Left lung (tissue), 10 donors: ENCODE data around the gene KIF16B. TPM values are rescaled to one million over a fixed set of nuclear protein-coding genes. Genes with fewer than 3 reads are reported as not detected.
A peak's percentile ranks its signal among the peaks of the same experiment; 100 is the strongest.

Experiments used
- ATAC-seq: fragments of 200-7000 bp; cut with Tn5 transposase; one replicate; pipeline ENCODE4 v1.9.1; 2020; ENCODE audit warnings: moderate library complexity
- DNase-seq, 4 donors: peaks; one replicate each; pipeline ENCODE4 v3.0.0-alpha.2; 2013 to 2020
- H3K27ac ChIP-seq, 2 donors: fragments of 200-600 bp; sonication (generic) in 1 of 2; one replicate each; pipeline versions ENCODE4 v1.5.0 to v1.8.0; 2020 to 2021
- H3K27me3 ChIP-seq, 2 donors: fragments of 200-600 bp; sonication (generic) in 1 of 2; one replicate each; pipeline versions ENCODE4 v1.5.0 to v1.8.0; 2020 to 2021
- H3K36me3 ChIP-seq, 2 donors: fragments of 200-600 bp; sonication (generic) in 1 of 2; one replicate each; pipeline versions ENCODE4 v1.5.0 to v1.8.0; 2020 to 2021
- H3K4me1 ChIP-seq, 2 donors: fragments of 200-600 bp; one replicate each; pipeline ENCODE4 v1.8.0; 2021
- H3K4me3 ChIP-seq, 2 donors: fragments of 200-600 bp; sonication (generic) in 1 of 2; one replicate each; pipeline versions ENCODE4 v1.5.0 to v1.8.0; 2020 to 2021; ENCODE audit warnings: mild to moderate bottlenecking in 1 of 2
- H3K9me3 ChIP-seq, 2 donors: fragments of 200-600 bp; sonication (generic) in 1 of 2; one replicate each; pipeline versions ENCODE4 v1.5.0 to v1.8.0; 2020 to 2021
- intact Hi-C, 2 donors: fragments of 100-400 bp; cut with DNase I; formaldehyde crosslinking; loops; one replicate each; pipeline versions ENCODE4 v1.11.2 to v1.14.2; 2022
- polyA plus RNA-seq, 6 donors: library from polyadenylated mRNA; unstranded; fragments of 120-200 nt; gene quantifications; one replicate each; pipeline ENCODE4 v1.2.1, GENCODE V29; 2013; ENCODE audit not compliant: insufficient read length in 6 of 6
- total RNA-seq, 2 donors: library from RNA; stranded (reverse); fragmentation: NEBNext Ultra II Directional; extraction: Animal tissue kit (Norgen Biotek cat#: 25700); gene quantifications; one replicate each; pipeline ENCODE4 v1.2.1, GENCODE V29; 2021
- TF ChIP-seq, protein P1 (sequence below), 2 donors: fragments of 200-600 bp; sonication (generic) in 1 of 2; IDR thresholded peaks; one replicate each; pipeline versions ENCODE4 v1.5.0 to v1.8.0; 2021; ENCODE audit warnings: antibody characterized with exemption in 2 of 2
- donor health status: DM: no; HTN: yes; CAD: no.
- donor health status: DM: no; HTN: no; CAD: no.

The KIF16B gene
- total and polyA plus RNA-seq, 8 donors, result 9.1 to 23.8 (median 12.8) TPM

DNA sequence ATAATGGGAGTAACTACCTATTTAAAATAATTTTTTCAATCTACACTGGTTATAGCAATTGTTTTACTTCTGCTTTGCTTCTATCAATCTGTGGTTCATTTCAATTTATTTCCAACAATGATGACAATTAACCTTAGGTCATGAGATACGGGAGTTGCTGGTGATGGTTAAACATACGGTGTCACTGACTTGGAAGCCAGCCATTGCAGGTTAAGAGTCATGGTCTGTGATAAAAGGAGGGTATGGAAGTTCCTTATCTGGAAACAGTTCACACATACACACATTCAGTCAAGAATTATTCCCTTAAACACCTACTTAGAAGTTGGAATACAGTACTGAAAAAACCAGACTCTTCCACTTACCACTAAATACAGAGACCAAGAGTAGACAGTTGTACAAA lies 180.0 kb downstream of the KIF16B start:
- peaks cover 0 to 7% of the 10 kb centered on the region in 2 donors for H3K36me3 ChIP-seq
- H3K27me3 ChIP-seq, result no peaks in the 10 kb centered on the region
- H3K4me1 ChIP-seq, result peaks cover 0 to 4% of the 10 kb centered on the region in 2 donors
- ATAC-seq (no peak), DNase-seq (no peak)
- H3K4me3 ChIP-seq, result no peak overlapping the region
- H3K27ac ChIP-seq, result no peak overlapping the region
- TF ChIP-seq, protein P1, sequence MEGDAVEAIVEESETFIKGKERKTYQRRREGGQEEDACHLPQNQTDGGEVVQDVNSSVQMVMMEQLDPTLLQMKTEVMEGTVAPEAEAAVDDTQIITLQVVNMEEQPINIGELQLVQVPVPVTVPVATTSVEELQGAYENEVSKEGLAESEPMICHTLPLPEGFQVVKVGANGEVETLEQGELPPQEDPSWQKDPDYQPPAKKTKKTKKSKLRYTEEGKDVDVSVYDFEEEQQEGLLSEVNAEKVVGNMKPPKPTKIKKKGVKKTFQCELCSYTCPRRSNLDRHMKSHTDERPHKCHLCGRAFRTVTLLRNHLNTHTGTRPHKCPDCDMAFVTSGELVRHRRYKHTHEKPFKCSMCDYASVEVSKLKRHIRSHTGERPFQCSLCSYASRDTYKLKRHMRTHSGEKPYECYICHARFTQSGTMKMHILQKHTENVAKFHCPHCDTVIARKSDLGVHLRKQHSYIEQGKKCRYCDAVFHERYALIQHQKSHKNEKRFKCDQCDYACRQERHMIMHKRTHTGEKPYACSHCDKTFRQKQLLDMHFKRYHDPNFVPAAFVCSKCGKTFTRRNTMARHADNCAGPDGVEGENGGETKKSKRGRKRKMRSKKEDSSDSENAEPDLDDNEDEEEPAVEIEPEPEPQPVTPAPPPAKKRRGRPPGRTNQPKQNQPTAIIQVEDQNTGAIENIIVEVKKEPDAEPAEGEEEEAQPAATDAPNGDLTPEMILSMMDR (IDR thresholded peaks at IDR 0.05), result no peak
- H3K9me3 ChIP-seq, result no peaks in the 10 kb centered on the region
- intact Hi-C loops, result no loop called here

DNA sequence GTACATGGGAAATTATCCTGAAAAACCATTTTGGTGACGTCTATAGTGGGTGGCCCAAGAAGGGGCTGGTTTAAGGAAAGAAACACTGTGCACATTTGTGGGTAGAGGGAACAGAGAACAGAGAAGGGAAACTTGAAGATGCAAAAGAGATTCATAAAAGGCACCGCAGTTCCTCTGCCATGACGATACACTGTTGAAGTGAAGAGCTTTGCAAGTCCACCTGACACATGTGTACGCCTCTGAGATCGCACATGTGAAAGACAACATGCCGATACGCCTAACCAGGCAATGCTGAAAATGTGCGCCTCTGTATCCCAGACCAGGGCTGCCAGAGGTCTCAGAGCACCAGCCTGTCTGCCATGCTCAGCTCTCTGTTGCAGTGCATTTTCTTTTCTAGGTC lies 180.9 kb downstream of the KIF16B start:
- Histone ChIP-seq H3K27me3 (no peaks in the 10 kb centered on the region), H3K9me3 (no peaks in the 10 kb centered on the region), H3K4me3 (no peak overlapping the region), H3K27ac (no peak overlapping the region), H3K36me3 (peaks cover 0 to 7% of the 10 kb centered on the region in 2 donors), H3K4me1 (no peaks in the 10 kb centered on the region)
- TF ChIP-seq, protein P1 (IDR thresholded peaks at IDR 0.05), result no peak
- intact Hi-C loops, result no loop called here
- ATAC-seq (no peak), DNase-seq (no peak)

DNA sequence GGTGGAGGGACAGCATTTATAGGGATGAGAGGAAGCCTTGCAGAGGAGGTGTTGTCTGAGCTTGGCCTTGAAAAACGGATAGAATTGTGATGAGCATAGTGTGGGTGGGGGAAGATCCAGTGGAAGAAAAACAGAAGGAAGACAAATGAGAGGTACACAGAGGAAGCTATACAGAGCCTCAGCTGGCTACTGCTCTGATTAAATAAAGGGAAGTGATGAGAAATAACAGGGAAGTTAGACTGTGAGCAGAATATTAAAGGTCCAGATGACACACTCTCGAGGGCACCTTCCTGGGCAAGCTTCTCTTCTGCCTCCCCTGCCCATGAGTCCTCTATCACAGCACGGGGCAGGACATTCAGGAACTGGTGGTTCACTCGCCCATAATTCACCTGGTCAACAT lies 182.3 kb downstream of the KIF16B start:
- ATAC-seq (peak; percentile 58), DNase-seq (no peak)
- Histone ChIP-seq H3K9me3 (no peaks in the 10 kb centered on the region), H3K27me3 (no peaks in the 10 kb centered on the region), H3K27ac (no peak overlapping the region), H3K4me3 (no peak overlapping the region), H3K4me1 (no peaks in the 10 kb centered on the region), H3K36me3 (peaks cover 0 to 7% of the 10 kb centered on the region in 2 donors)
- intact Hi-C loops, result no loop called here
- TF ChIP-seq, protein P1 (IDR thresholded peaks at IDR 0.05), result no peak

DNA sequence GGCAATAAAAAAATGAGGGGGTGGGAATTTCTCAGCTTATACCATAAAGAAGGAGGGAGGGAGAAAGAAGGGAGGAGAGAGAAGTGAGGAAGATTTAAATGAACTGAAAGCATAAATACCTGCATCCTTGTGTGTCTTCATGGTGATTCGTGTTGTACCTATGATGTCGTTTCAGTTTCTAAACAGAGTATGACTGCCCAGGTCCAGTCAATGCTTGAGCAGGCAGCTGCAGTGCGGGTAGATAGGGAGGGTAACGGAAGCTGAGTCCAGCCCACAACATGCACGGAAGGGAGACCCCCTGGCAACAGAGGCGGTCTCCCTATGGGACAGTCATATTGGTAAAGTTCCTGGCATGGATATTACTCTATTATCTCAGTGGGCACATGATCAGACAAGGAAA lies 184.5 kb downstream of the KIF16B start:
- TF ChIP-seq, protein P1 (IDR thresholded peaks at IDR 0.05), result no peak
- ATAC-seq (no peak), DNase-seq (no peak)
- H3K4me3 ChIP-seq, result no peak overlapping the region
- H3K27me3 ChIP-seq, result no peaks in the 10 kb centered on the region
- no peak overlapping the region for H3K27ac ChIP-seq
- H3K9me3 ChIP-seq, result no peaks in the 10 kb centered on the region
- intact Hi-C loops, result no loop called here
- H3K36me3 ChIP-seq, result peaks cover 0 to 7% of the 10 kb centered on the region in 2 donors
- H3K4me1 ChIP-seq, result no peaks in the 10 kb centered on the region

DNA sequence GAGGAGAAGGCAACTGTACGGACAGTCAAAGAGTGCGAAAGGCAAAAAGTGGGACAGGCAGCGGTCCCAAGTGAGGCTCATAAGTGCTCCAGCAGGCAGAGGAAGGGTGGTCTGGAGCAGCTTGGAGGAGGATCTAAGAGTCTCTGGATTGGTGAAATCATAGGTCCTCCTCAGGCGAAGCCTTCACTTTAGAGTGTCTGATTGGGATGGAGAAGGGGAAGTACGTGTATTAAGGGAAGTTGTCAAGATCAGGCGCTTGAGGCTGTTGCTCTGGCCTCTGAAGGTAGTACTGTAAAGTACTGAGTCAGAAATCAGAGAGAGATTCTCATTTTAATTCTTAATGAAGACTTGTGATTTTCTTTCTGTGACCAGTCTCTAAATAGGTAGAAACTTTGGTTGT lies 185.6 kb downstream of the KIF16B start:
- peak; percentile 19 for ATAC-seq
- no peaks in the 10 kb centered on the region for H3K9me3 ChIP-seq
- no peak overlapping the region for H3K4me3 ChIP-seq
- no peaks in the 10 kb centered on the region for H3K27me3 ChIP-seq
- intact Hi-C loops, result no loop called here
- H3K27ac ChIP-seq, result no peak overlapping the region
- DNase-seq, result no peak
- H3K4me1 ChIP-seq, result no peaks in the 10 kb centered on the region
- TF ChIP-seq, protein P1 (IDR thresholded peaks at IDR 0.05), result no peak
- peaks cover 0 to 7% of the 10 kb centered on the region in 2 donors for H3K36me3 ChIP-seq
